GM12878 (cell line): Measurements from ENCODE around the gene GUCA1A. TPM values are rescaled to one million over a fixed set of nuclear protein-coding genes. Genes with fewer than 3 reads are reported as not detected.

Experiments used
- CBX5 ChIP-seq: sonication (generic); IDR thresholded peaks from 2 replicates; pipeline ENCODE4 v1.6.1; 2016; ENCODE audit warnings: low read depth, moderate library complexity, mild to moderate bottlenecking, inconsistent platforms
- CTCF ChIP-seq, 3 experiments: IDR thresholded peaks in 2 of 3; conservative IDR thresholded peaks in 1 of 3; 2 replicates each; pipeline ENCODE4 v1.5.1; 2011; ENCODE audit warnings: low read depth in 3 of 3, low read length in 3 of 3, mild to moderate bottlenecking in 3 of 3, control low read depth in 2 of 3, moderate library complexity in 2 of 3, inconsistent platforms in 1 of 3, mixed read lengths in 1 of 3; ENCODE audit not compliant: control insufficient read depth in 2 of 3, insufficient read depth in 1 of 3; ENCODE audit errors: extremely low read depth in 1 of 3
- DPF2 ChIP-seq: fragments of 450-650 bp; IDR thresholded peaks from 2 replicates; pipeline ENCODE4 v1.6.1; 2017; ENCODE audit warnings: mild to moderate bottlenecking
- ETV6 ChIP-seq, 2 experiments: fragments of 450-650 bp in 1 of 2; IDR thresholded peaks in 1 of 2; conservative IDR thresholded peaks in 1 of 2; 2 replicates each; pipeline ENCODE4 v1.6.1; 2014; ENCODE audit warnings: antibody characterized with exemption in 1 of 2, borderline replicate concordance in 1 of 2, low read depth in 1 of 2, mild to moderate bottlenecking in 1 of 2, moderate library complexity in 1 of 2
- FOS ChIP-seq: IDR thresholded peaks from 3 replicates; pipeline ENCODE4 v1.6.1; 2011; ENCODE audit warnings: borderline replicate concordance; ENCODE audit not compliant: insufficient read length; ENCODE audit errors: extremely low read depth
- HSF1 ChIP-seq: fragments of 150-350 bp; IDR thresholded peaks from 2 replicates; pipeline ENCODE4 v1.6.1; 2014; ENCODE audit warnings: mild to moderate bottlenecking, low read depth, low read length
- IKZF2 ChIP-seq, 2 experiments: fragments of 450-650 bp; IDR thresholded peaks; 2 replicates each; pipeline ENCODE4 v1.6.1; 2017; ENCODE audit warnings: mild to moderate bottlenecking in 2 of 2, moderate library complexity in 2 of 2
- KLF5 ChIP-seq: fragments of 450-650 bp; IDR thresholded peaks from 2 replicates; pipeline ENCODE4 v1.6.1; 2014; ENCODE audit warnings: mild to moderate bottlenecking; ENCODE audit not compliant: partially characterized antibody
- SMC3 ChIP-seq: IDR thresholded peaks from 2 replicates; pipeline ENCODE4 v1.6.1; 2011; ENCODE audit warnings: low read length, improper control_type of control experiment, borderline replicate concordance
- TCF3 ChIP-seq: IDR thresholded peaks from 2 replicates; pipeline ENCODE4 v1.6.1; 2012; ENCODE audit warnings: low read depth, mild to moderate bottlenecking, low read length, borderline replicate concordance; ENCODE audit not compliant: insufficient read depth
- polyA plus RNA-seq, 11 experiments: library from polyadenylated mRNA; depleted of rRNA in 4 of 11; unstranded in 6 of 11; stranded (reverse) in 5 of 11; fragments of >200 nt; fragmentation: Nextera tagmentation in 4 of 11; fragmentation: Illumina TruSeq in 1 of 11; extraction: Ambion mirVana in 4 of 11; extraction: Trizol in 1 of 11; gene quantifications; 1 replicate in 1 of 11; 2 replicates in 10 of 11; pipeline versions ENCODE4 v1.2.1 to v1.2.3, GENCODE V29; 2011 to 2016; ENCODE audit warnings: inconsistent platforms in 2 of 11, missing spikeins in 2 of 11, low read depth in 1 of 11
- total RNA-seq, 4 experiments: library from RNA; depleted of rRNA in 3 of 4; stranded (reverse); fragments of >200 nt in 3 of 4; fragmentation: Illumina TruSeq in 1 of 4; extraction: Trizol in 1 of 4; gene quantifications; 2 replicates each; pipeline versions ENCODE4 v1.2.1 to v1.2.3, GENCODE V29; 2013 to 2021

The GUCA1A gene
- total and polyA plus RNA-seq, 10 of the 15 experiments (the other 5 are each of a cell fraction or from before 2014, with no cell fraction given), result not detected

GRCh38 chr6:42185597-42185996 is 12.4 kb downstream of the GUCA1A start (continued):
- TF ChIP-seq FOS (no peak), CBX5 (no peak), SMC3 (no peak), ETV6 (conservative IDR thresholded peaks at IDR 0.05 in 1 of 2, IDR thresholded peaks at IDR 0.05 in 1 of 2; ENCODE audit: borderline replicate concordance in 1 of 2, low read depth in 1 of 2) (no peak), IKZF2 (IDR thresholded peaks at IDR 0.05) (no peak), DPF2 (no peak), CTCF (IDR thresholded peaks at IDR 0.05 in 2 of 3, conservative IDR thresholded peaks at IDR 0.05 in 1 of 3; ENCODE audit: control insufficient read depth in 2 of 3, extremely low read depth in 1 of 3, insufficient read depth in 1 of 3, low read depth in 3 of 3, low read length in 3 of 3) (no peak), HSF1 (no peak), KLF5 (no peak), TCF3 (no peak)
